CD14-positive monocyte (primary cell): ENCODE results near the gene MYO15B. TPM values are rescaled to one million over a fixed set of nuclear protein-coding genes. Genes with fewer than 3 reads are reported as not detected.

Experiments used
- DNase-seq, 3 donors: peaks; one replicate each; pipeline ENCODE4 v3.0.0-alpha.2; 2011 to 2022
- H2AFZ ChIP-seq: 2 replicates; pipeline ENCODE4 v1.6.0; 2012; ENCODE audit warnings: mild to moderate bottlenecking, low read depth, low read length, inconsistent platforms; ENCODE audit not compliant: insufficient read depth, poor library complexity, severe bottlenecking
- H3K27ac ChIP-seq, 2 donors: 1 replicate in 1 of 2; 2 replicates in 1 of 2; pipeline ENCODE4 v1.5.1; 2012 to 2013; ENCODE audit warnings: low read length in 2 of 2, control low read depth in 1 of 2, inconsistent platforms in 1 of 2, low read depth in 1 of 2, mild to moderate bottlenecking in 1 of 2
- H3K27me3 ChIP-seq, 2 donors: one replicate each; pipeline versions ENCODE4 v1.6.0 to v1.6.1; 2011 to 2013; ENCODE audit warnings: low read length in 2 of 2; ENCODE audit not compliant: control insufficient read depth in 2 of 2, insufficient read depth in 2 of 2
- H3K36me3 ChIP-seq, 2 donors: replicated peaks in 1 of 2; 1 replicate in 1 of 2; 2 replicates in 1 of 2; pipeline versions ENCODE4 v1.5.1 to v1.6.1; 2012 to 2013; ENCODE audit warnings: low read length in 2 of 2, control low read depth in 1 of 2, inconsistent platforms in 1 of 2, mild to moderate bottlenecking in 1 of 2; ENCODE audit not compliant: insufficient read depth in 2 of 2, control insufficient read depth in 1 of 2
- H3K4me1 ChIP-seq, 2 donors: 1 replicate in 1 of 2; 2 replicates in 1 of 2; pipeline versions ENCODE4 v1.5.1 to v1.6.1; 2012 to 2013; ENCODE audit warnings: low read length in 2 of 2, control low read depth in 1 of 2, inconsistent platforms in 1 of 2, mild to moderate bottlenecking in 1 of 2, moderate library complexity in 1 of 2; ENCODE audit not compliant: insufficient read depth in 2 of 2, control insufficient read depth in 1 of 2
- H3K4me2 ChIP-seq: replicated peaks from 2 replicates; pipeline ENCODE3; 2012; ENCODE audit warnings: low read length, moderate library complexity, mild to moderate bottlenecking; ENCODE audit not compliant: poor library complexity, severe bottlenecking; ENCODE audit errors: extremely low read depth
- H3K4me3 ChIP-seq, 3 experiments: fragments of 200-600 bp in 1 of 3; sonication (generic) in 1 of 3; replicated peaks in 1 of 3; 1 replicate in 2 of 3; 2 replicates in 1 of 3; pipeline ENCODE4 v1.5.1; 2011 to 2013; ENCODE audit warnings: low read length in 3 of 3, mild to moderate bottlenecking in 3 of 3, control low read depth in 2 of 3, low read depth in 2 of 3, inconsistent platforms in 1 of 3, moderate library complexity in 1 of 3
- H3K79me2 ChIP-seq: 2 replicates; pipeline ENCODE4 v1.6.0; 2012; ENCODE audit warnings: mild to moderate bottlenecking, control low read depth, inconsistent platforms, low read length, moderate library complexity; ENCODE audit not compliant: insufficient read depth
- H3K9ac ChIP-seq: 2 replicates; pipeline ENCODE4 v1.6.0; 2017; ENCODE audit warnings: low read length, mild to moderate bottlenecking; ENCODE audit not compliant: insufficient read depth, poor library complexity, severe bottlenecking
- H3K9me3 ChIP-seq, 2 donors: replicated peaks in 1 of 2; 1 replicate in 1 of 2; 2 replicates in 1 of 2; pipeline versions ENCODE4 v1.5.1 to v1.6.1; 2012 to 2013; ENCODE audit warnings: low read length in 2 of 2, control low read depth in 1 of 2; ENCODE audit not compliant: control insufficient read depth in 1 of 2, insufficient read depth in 1 of 2
- H4K20me1 ChIP-seq: 2 replicates; pipeline ENCODE4 v1.6.0; 2012; ENCODE audit warnings: mild to moderate bottlenecking, low read length, control low read depth, moderate library complexity; ENCODE audit not compliant: insufficient read depth
- H3K27ac Mint-ChIP-seq, 7 donors: one replicate each; pipeline ENCODE4 v1.8.0; 2020; ENCODE audit warnings: mild to moderate bottlenecking in 7 of 7, mixed read lengths in 7 of 7, moderate library complexity in 6 of 7, inconsistent platforms in 2 of 7
- H3K27me3 Mint-ChIP-seq, 3 donors: one replicate each; pipeline ENCODE4 v1.8.0; 2021 to 2022; ENCODE audit warnings: low read depth in 3 of 3, mild to moderate bottlenecking in 3 of 3, mixed read lengths in 3 of 3, moderate library complexity in 3 of 3, inconsistent platforms in 1 of 3
- H3K36me3 Mint-ChIP-seq, 2 donors: one replicate each; pipeline ENCODE4 v1.8.0; 2020; ENCODE audit warnings: mixed read lengths in 2 of 2, inconsistent platforms in 1 of 2, mild to moderate bottlenecking in 1 of 2
- H3K4me1 Mint-ChIP-seq: one replicate; pipeline ENCODE4 v1.8.0; 2020; ENCODE audit warnings: mild to moderate bottlenecking, mixed read lengths
- H3K4me3 Mint-ChIP-seq, 2 donors: one replicate each; pipeline ENCODE4 v1.8.0; 2020; ENCODE audit warnings: mild to moderate bottlenecking in 2 of 2, mixed read lengths in 2 of 2, moderate library complexity in 1 of 2
- H3K9me3 Mint-ChIP-seq, 7 donors: one replicate each; pipeline ENCODE4 v1.8.0; 2020 to 2022; ENCODE audit warnings: mixed read lengths in 7 of 7, mild to moderate bottlenecking in 6 of 7, moderate library complexity in 6 of 7, inconsistent platforms in 2 of 7
- CTCF ChIP-seq: fragments of 200-600 bp; IDR thresholded peaks from one replicate; pipeline ENCODE4 v1.8.0; 2022; ENCODE audit warnings: antibody characterized with exemption, mild to moderate bottlenecking
- WGBS: methylation state at CpG from one replicate; pipeline ENCODE4 v1.1.5; 2013; ENCODE audit warnings: missing lambda C conversion rate; ENCODE audit not compliant: insufficient coverage; 5-methylcytosine and 5-hydroxymethylcytosine counted together
- intact Hi-C, 2 donors: fragments of 100-400 bp; cut with micrococcal nuclease; formaldehyde crosslinking; loops; one replicate each; pipeline versions ENCODE4 v1.15.0 to v1.15.1; 2023
- polyA plus RNA-seq, 3 donors: library from polyadenylated mRNA; depleted of rRNA in 1 of 3; unstranded in 2 of 3; stranded (reverse) in 1 of 3; fragments of 300-500 nt in 2 of 3; fragments of >200 nt in 1 of 3; fragmentation: Illumina TruSeq in 2 of 3; gene quantifications; 1 replicate in 2 of 3; 2 replicates in 1 of 3; pipeline ENCODE4 v1.2.3, GENCODE V29; 2012 to 2021

The MYO15B gene
- polyA plus RNA-seq, 3 donors, result 0.17 to 596 (median 0.62) TPM

- Mint-ChIP-seq H3K4me3 (no peak overlapping the region), H3K27ac (no peak overlapping the region), H3K27me3 (peaks cover 0 to 2% (median 0%) of the 10 kb centered on the region in 3 donors), H3K9me3 (no peaks in the 10 kb centered on the region), H3K4me1 (no peaks in the 10 kb centered on the region), H3K36me3 (peaks cover 59 to 91% of the 10 kb centered on the region in 2 donors)
- H3K27ac ChIP-seq, result no peak overlapping the region
- H3K9me3 ChIP-seq, result no peaks in the 10 kb centered on the region
- no peaks in the 10 kb centered on the region for H3K27me3 ChIP-seq
- no peak overlapping the region for H3K4me2 ChIP-seq
- intact Hi-C loops, result no loop called here
- peaks cover 97 to 100% of the 10 kb centered on the region in 2 donors for H3K36me3 ChIP-seq
- H2AFZ ChIP-seq, result no peak overlapping the region
- no peak for TF ChIP-seq CTCF
- H3K79me2 ChIP-seq, result no peaks in the 10 kb centered on the region
- H3K4me3 ChIP-seq, result no peak overlapping the region
- no peaks in the 10 kb centered on the region for H3K4me1 ChIP-seq
- no peak overlapping the region for H3K9ac ChIP-seq
- 98% methylated on average over 7 of the region's 11 CpGs for WGBS
- no peaks in the 10 kb centered on the region for H4K20me1 ChIP-seq
- DNase-seq, result no peak
Measured at GRCh38 chr17:75617675-75618074, 30.1 kb downstream of the MYO15B start.

- peaks cover 0 to 4% (median 0%) of the 10 kb centered on the region in 3 donors for H3K27me3 Mint-ChIP-seq
- Histone ChIP-seq H3K27ac (no peak overlapping the region), H3K27me3 (no peaks in the 10 kb centered on the region), H3K36me3 (peaks cover 96% of the 10 kb centered on the region in 2 donors), H3K4me3 (no peak overlapping the region), H3K4me1 (no peaks in the 10 kb centered on the region), H2AFZ (no peak overlapping the region), H4K20me1 (no peaks in the 10 kb centered on the region), H3K9me3 (no peaks in the 10 kb centered on the region), H3K4me2 (no peak overlapping the region), H3K9ac (no peak overlapping the region), H3K79me2 (no peaks in the 10 kb centered on the region)
- H3K27ac Mint-ChIP-seq, result peak overlapping the region in 1 of 7 donors; percentile 56
- TF ChIP-seq CTCF, result peak; percentile 25
- H3K36me3 Mint-ChIP-seq, result peaks cover 62 to 97% of the 10 kb centered on the region in 2 donors
- WGBS, result 95% methylated on average over 34 of the region's 36 CpGs
- H3K9me3 Mint-ChIP-seq, result no peaks in the 10 kb centered on the region
- H3K4me3 Mint-ChIP-seq, result no peak overlapping the region
- DNase-seq, result no peak
- no peaks in the 10 kb centered on the region for H3K4me1 Mint-ChIP-seq
- intact Hi-C loops, result no loop called here
Measured at GRCh38 chr17:75619506-75620431, 32.2 kb downstream of the MYO15B start.
